ENCODE results near the gene SH3D21. TPM values are rescaled to one million over a fixed set of nuclear protein-coding genes. Genes with fewer than 3 reads are reported as not detected.

The SH3D21 gene
- total RNA-seq, 3 donors from 2014 or later (not counting 1 experiment from before 2014, with no cell fraction given), result 1.9 to 2.6 (median 2.5) TPM

GRCh38 chr1:36320767-36321118, 14.6 kb downstream of the SH3D21 start:
- Histone ChIP-seq H3K4me1 (ENCODE audit: control insufficient read depth, insufficient read depth, low read length) (peaks cover 41% of the 10 kb centered on the region), H3K27ac (ENCODE audit: low read length) (no peak overlapping the region), H3K27me3 (ENCODE audit: control insufficient read depth, insufficient read depth, low read length) (no peaks in the 10 kb centered on the region), H3K9me3 (ENCODE audit: control insufficient read depth, insufficient read depth, low read length) (no peaks in the 10 kb centered on the region), H3K4me3 (ENCODE audit: low read length) (peak overlapping the region; percentile 28), H3K36me3 (ENCODE audit: control insufficient read depth, insufficient read depth, low read length) (no peaks in the 10 kb centered on the region)
- DNase-seq (peak in 1 of 2 donors; percentile 36), ATAC-seq (no peak)
- H3K4me1 Mint-ChIP-seq, result peaks cover 6 to 27% of the 10 kb centered on the region in 2 donors
- 10% methylated on average over 22 of the region's 23 CpGs for WGBS (ENCODE audit: insufficient coverage)
- H3K4me3 Mint-ChIP-seq, result peak overlapping the region; percentile 82
- H3K27ac Mint-ChIP-seq, result peak overlapping the region; percentile 70 to 83
- no peaks in the 10 kb centered on the region for H3K9me3 Mint-ChIP-seq
- H3K27me3 Mint-ChIP-seq (ENCODE audit: low read depth in 2 of 2), result no peaks in the 10 kb centered on the region
- no peak for TF ChIP-seq CTCF (IDR thresholded peaks at IDR 0.05)
- intact Hi-C loops (cut with micrococcal nuclease), result loop anchor here (5.0 kb wide), 1 partner anchor 47 kb away; no protein-coding TSS in a partner anchor
- H3K36me3 Mint-ChIP-seq, result no peaks in the 10 kb centered on the region

- Histone ChIP-seq H3K4me1 (ENCODE audit: control insufficient read depth, insufficient read depth, low read length) (peaks cover 41% of the 10 kb centered on the region), H3K4me3 (ENCODE audit: low read length) (peak overlapping the region; percentile 28), H3K27me3 (ENCODE audit: control insufficient read depth, insufficient read depth, low read length) (no peaks in the 10 kb centered on the region), H3K9me3 (ENCODE audit: control insufficient read depth, insufficient read depth, low read length) (no peaks in the 10 kb centered on the region), H3K36me3 (ENCODE audit: control insufficient read depth, insufficient read depth, low read length) (no peaks in the 10 kb centered on the region), H3K27ac (ENCODE audit: low read length) (no peak overlapping the region)
- no peak for TF ChIP-seq CTCF (IDR thresholded peaks at IDR 0.05)
- Mint-ChIP-seq H3K4me3 (peak overlapping the region; percentile 82), H3K27ac (peak overlapping the region in 1 of 2 donors; percentile 83), H3K27me3 (ENCODE audit: low read depth in 2 of 2) (no peaks in the 10 kb centered on the region), H3K4me1 (peaks cover 6 to 30% of the 10 kb centered on the region in 2 donors), H3K9me3 (no peaks in the 10 kb centered on the region), H3K36me3 (no peaks in the 10 kb centered on the region)
- peak in 1 of 2 donors; percentile 57 for DNase-seq
- intact Hi-C loops (cut with micrococcal nuclease), result loop anchor here (5.0 kb wide), 1 partner anchor 46 kb away; no protein-coding TSS in a partner anchor
- peak; percentile 28 to 41 (median 31) for ATAC-seq
- WGBS (ENCODE audit: insufficient coverage), result 39% methylated on average over 59 of the region's 59 CpGs
Observed at GRCh38 chr1:36321119-36321951, 15.2 kb downstream of the SH3D21 start.

GRCh38 chr1:36322041-36322785, 16.0 kb downstream of the SH3D21 start:
- DNase-seq (peak in 1 of 2 donors; percentile 26), ATAC-seq (no peak)
- intact Hi-C loops (cut with micrococcal nuclease), result loop anchor here (5.0 kb wide), 1 partner anchor 45 kb away; no protein-coding TSS in a partner anchor
- Mint-ChIP-seq H3K4me3 (peak overlapping the region; percentile 81), H3K9me3 (no peaks in the 10 kb centered on the region), H3K27me3 (ENCODE audit: low read depth in 2 of 2) (peaks cover 0 to 5% of the 10 kb centered on the region in 2 donors), H3K36me3 (no peaks in the 10 kb centered on the region), H3K4me1 (peaks cover 6 to 35% of the 10 kb centered on the region in 2 donors), H3K27ac (peak overlapping the region in 1 of 2 donors; percentile 73)
- Histone ChIP-seq H3K36me3 (ENCODE audit: control insufficient read depth, insufficient read depth, low read length) (no peaks in the 10 kb centered on the region), H3K27ac (ENCODE audit: low read length) (no peak overlapping the region), H3K4me1 (ENCODE audit: control insufficient read depth, insufficient read depth, low read length) (peaks cover 41% of the 10 kb centered on the region), H3K27me3 (ENCODE audit: control insufficient read depth, insufficient read depth, low read length) (no peaks in the 10 kb centered on the region), H3K9me3 (ENCODE audit: control insufficient read depth, insufficient read depth, low read length) (no peaks in the 10 kb centered on the region), H3K4me3 (ENCODE audit: low read length) (peak overlapping the region; percentile 52)
- WGBS (ENCODE audit: insufficient coverage), result 59% methylated on average over 66 of the region's 67 CpGs
- TF ChIP-seq CTCF (IDR thresholded peaks at IDR 0.05), result no peak

Data from natural killer cell (primary cell).